ENCODE results near the gene CREBZF.
"Not testable (repeated sequence)": the region's sequence is repeated elsewhere in the genome, so short reads cannot be mapped to it uniquely, and the experiment has no call there.

Gene CREBZF

GRCh38 chr11:85620256-85620655 lies 44.7 kb downstream of the CREBZF start:
- no peak overlapping the region for H2AFZ ChIP-seq (ENCODE audit: low read length)
- no peak overlapping the region for H3K4me3 ChIP-seq (ENCODE audit: low read depth, low read length, poor library complexity, severe bottlenecking)
- no peak overlapping the region for H3K27ac ChIP-seq (ENCODE audit: low read depth, low read length, poor library complexity, severe bottlenecking)
- H3K27me3 ChIP-seq (ENCODE audit: insufficient read depth, low read length) = no peaks in the 10 kb centered on the region
- H3K79me2 ChIP-seq (ENCODE audit: insufficient read depth, low read length) = no peaks in the 10 kb centered on the region
- H4K20me1 ChIP-seq (ENCODE audit: insufficient read depth, low read length) = no peaks in the 10 kb centered on the region
- H3K4me1 ChIP-seq (ENCODE audit: insufficient read depth, low read length, severe bottlenecking) = no peaks in the 10 kb centered on the region
- no peaks in the 10 kb centered on the region for H3K9me2 ChIP-seq (ENCODE audit: low read depth, low read length)
- H3K9ac ChIP-seq (ENCODE audit: low read length) = no peak overlapping the region
- H3F3A ChIP-seq (ENCODE audit: insufficient read depth, low read length) = no peaks in the 10 kb centered on the region
- H3K9me3 ChIP-seq (ENCODE audit: low read length) = no peaks in the 10 kb centered on the region
- TF ChIP-seq EZH2 (IDR thresholded peaks at IDR 0.05; ENCODE audit: borderline replicate concordance, low read length) (no peak), CTCF (IDR thresholded peaks at IDR 0.05; ENCODE audit: low read length) (no peak)
- no peaks in the 10 kb centered on the region for H3K36me3 ChIP-seq (ENCODE audit: insufficient read depth, low read length)
- H3K4me2 ChIP-seq (ENCODE audit: low read length) = no peak overlapping the region

- Histone ChIP-seq H3K36me3 (ENCODE audit: insufficient read depth, low read length) (no peaks in the 10 kb centered on the region), H3K27me3 (ENCODE audit: insufficient read depth, low read length) (no peaks in the 10 kb centered on the region), H3K9ac (ENCODE audit: low read length) (no peak overlapping the region), H3K4me1 (ENCODE audit: insufficient read depth, low read length, severe bottlenecking) (no peaks in the 10 kb centered on the region), H3K4me3 (ENCODE audit: low read depth, low read length, poor library complexity, severe bottlenecking) (no peak overlapping the region), H3K9me3 (ENCODE audit: low read length) (no peaks in the 10 kb centered on the region), H3K79me2 (ENCODE audit: insufficient read depth, low read length) (no peaks in the 10 kb centered on the region), H3F3A (ENCODE audit: insufficient read depth, low read length) (no peaks in the 10 kb centered on the region), H3K4me2 (ENCODE audit: low read length) (no peak overlapping the region), H4K20me1 (ENCODE audit: insufficient read depth, low read length) (no peaks in the 10 kb centered on the region), H3K27ac (ENCODE audit: low read depth, low read length, poor library complexity, severe bottlenecking) (no peak overlapping the region), H3K9me2 (ENCODE audit: low read depth, low read length) (no peaks in the 10 kb centered on the region), H2AFZ (ENCODE audit: low read length) (no peak overlapping the region)
- no peak for TF ChIP-seq EZH2 (IDR thresholded peaks at IDR 0.05; ENCODE audit: borderline replicate concordance, low read length)
- TF ChIP-seq CTCF (IDR thresholded peaks at IDR 0.05; ENCODE audit: low read length) = no peak
Measured at GRCh38 chr11:85619499-85619898, 45.4 kb downstream of the CREBZF start.

GRCh38 chr11:85611643-85612042 lies 53.3 kb downstream of the CREBZF start:
- not testable (repeated sequence) for H3K27ac ChIP-seq (ENCODE audit: low read depth, low read length, poor library complexity, severe bottlenecking); H3K4me3 ChIP-seq (ENCODE audit: low read depth, low read length, poor library complexity, severe bottlenecking); H2AFZ ChIP-seq (ENCODE audit: low read length); H3K9me2 ChIP-seq (ENCODE audit: low read depth, low read length); H3K9me3 ChIP-seq (ENCODE audit: low read length); H3K9ac ChIP-seq (ENCODE audit: low read length); H3K4me2 ChIP-seq (ENCODE audit: low read length); H4K20me1 ChIP-seq (ENCODE audit: insufficient read depth, low read length); H3K4me1 ChIP-seq (ENCODE audit: insufficient read depth, low read length, severe bottlenecking); H3K79me2 ChIP-seq (ENCODE audit: insufficient read depth, low read length); H3F3A ChIP-seq (ENCODE audit: insufficient read depth, low read length); H3K36me3 ChIP-seq (ENCODE audit: insufficient read depth, low read length); H3K27me3 ChIP-seq (ENCODE audit: insufficient read depth, low read length)
